NCI-H1694 (cell line): Measurements from ENCODE around the gene LRCH1.

ENCODE experiments used
- DNase-seq: peaks from one replicate; lab custom pipeline; 2025; lab: John Stamatoyannopoulos, UW

The LRCH1 gene

DNA sequence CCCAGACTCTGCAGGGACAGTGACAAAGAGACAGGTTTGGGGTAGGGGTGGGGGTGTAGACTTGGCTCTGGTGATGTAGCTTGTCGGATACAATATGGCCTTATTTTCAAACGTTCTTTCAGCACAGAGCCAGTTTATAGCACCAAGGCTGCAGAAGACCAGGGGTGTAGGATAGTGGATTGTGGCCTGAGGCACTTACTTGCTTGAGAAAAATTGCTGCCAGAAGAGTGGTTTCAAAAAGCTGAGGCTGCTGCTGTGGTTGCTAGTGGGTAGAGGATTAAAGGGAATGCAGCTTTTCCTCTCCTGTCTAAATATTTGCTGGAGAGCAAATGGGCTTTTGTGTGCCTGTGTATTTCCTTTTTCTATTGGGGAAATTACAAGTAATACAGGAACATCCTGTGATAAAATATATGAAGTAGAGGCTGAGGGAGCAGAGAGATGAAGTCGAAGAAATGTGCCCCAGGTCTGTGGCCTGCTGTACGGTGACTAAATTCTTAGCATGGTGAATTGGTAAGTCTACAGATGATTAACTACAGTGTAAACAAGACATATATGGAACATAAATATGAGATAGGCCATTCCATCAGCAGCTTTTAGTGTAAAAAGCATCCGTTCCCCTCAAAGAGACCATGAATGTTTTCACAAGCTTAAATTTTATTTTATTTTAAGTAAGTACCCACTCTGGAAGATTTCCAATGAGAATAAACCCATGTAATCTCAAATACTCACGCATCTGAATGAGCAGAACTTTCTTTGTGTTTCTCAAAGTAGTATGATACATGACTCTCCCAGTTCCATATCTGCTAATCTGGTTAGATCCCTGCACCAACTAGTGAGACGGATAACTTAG is 112.9 kb downstream of the LRCH1 start:
- DNase-seq, result no peak

DNA sequence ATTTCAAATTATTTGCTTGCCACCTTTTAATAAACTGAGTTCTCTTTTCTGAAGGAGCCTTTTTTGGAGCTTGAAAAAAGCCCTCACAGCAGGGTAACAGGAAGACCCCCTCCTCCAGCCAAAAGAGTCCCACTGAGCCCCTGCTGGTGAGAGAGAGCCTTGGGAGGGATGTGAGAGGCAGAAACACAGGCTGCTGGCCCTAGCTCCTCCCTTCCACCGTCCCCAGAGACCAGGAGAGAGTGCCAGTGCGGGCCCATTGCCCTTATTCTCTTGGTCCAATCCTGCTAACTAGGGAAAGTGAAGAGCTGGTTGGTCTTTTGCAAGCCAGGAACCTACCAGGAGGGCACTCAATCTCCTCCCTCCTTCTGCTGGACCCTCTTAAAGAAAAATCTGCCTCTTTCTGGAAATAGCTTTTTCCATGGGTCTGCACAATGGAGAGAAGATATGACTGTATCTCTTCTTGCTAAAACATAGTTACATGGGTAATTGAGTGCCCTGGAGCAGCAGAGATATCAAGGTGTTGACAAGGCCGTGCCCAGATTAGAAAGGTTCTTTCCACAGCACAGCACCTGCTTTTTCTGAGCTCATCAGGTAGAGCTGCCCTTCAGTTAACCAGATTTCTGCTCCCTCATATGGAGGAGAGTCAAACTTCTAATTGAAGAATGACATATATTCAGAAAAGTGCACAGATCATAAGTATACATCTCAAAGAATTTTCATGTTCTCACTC is 113.9 kb downstream of the LRCH1 start:
- DNase-seq, result no peak

DNA sequence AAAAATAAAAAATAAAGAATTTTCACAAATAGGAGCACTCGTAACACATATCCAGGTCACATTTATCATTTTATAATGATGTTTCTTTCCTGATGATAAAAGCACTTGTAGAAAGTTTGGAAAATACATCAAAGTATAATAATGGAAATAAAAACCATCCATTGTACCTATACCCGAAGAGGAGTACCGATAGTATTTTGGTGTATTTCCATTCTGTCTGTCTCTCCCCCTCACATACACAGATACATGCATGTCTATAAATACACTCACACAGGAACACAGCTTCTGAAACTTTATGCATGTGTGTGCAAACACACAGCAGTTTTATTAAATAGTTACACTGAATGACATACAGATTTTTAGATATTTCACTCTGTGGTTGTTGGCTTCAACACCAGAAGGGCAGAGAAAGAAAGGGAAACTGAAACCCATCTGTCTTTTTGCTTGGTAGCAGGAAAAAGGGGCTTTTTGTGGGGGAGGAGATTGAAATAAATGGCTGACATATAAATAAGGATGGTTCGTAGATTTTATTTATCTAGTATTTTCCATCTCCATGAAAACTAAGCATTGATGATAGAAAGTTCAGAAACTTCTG is 114.8 kb downstream of the LRCH1 start:
- DNase-seq, result no peak

DNA sequence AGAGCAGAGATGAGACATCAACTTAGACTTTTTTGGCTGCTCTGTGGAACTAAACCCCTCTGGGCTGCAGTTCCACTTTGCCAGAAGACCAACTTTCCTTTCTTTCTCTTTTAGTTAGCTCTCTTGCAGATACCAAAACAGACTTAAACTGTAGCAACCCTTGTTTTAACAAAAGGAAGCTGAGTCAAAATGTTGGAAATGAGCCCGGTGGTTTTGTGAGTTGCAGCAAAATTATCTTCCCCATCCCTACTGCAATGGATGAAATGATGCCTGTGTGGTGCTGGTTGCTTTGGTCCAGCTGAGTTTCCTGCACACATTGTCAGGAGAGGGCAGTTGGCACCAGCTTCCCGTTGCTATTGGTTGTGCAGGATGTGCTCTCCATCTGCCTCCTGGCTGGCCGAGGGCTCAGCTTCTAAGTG is 115.3 kb downstream of the LRCH1 start:
- no peak for DNase-seq

DNA sequence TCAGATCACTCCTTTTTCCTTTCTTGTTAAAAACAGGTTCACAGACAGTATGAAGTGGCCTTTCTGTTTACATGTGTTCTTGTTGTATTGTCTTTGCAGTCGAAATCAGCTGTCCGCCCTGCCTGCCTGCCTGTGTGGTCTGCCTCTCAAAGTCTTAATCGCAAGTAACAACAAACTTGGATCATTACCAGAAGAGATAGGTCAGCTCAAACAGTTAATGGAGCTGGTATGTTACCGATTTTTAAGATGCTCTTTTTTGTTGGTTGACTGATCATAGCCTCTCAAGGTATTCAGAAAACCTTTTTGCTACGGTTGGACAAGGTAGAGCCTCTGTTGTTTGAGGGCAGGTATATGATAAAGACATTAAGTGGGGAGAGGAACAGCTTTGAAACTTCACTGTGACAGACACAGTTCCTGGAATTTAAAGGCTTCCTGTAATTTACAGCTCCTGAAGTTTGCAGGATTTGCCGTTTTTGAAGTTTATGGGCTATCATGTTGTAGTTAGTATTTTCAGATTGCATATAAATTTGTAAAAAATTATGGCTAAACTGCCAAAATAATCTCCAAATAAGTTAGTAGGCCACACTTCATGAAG is 116.1 kb downstream of the LRCH1 start:
- no peak for DNase-seq

DNA sequence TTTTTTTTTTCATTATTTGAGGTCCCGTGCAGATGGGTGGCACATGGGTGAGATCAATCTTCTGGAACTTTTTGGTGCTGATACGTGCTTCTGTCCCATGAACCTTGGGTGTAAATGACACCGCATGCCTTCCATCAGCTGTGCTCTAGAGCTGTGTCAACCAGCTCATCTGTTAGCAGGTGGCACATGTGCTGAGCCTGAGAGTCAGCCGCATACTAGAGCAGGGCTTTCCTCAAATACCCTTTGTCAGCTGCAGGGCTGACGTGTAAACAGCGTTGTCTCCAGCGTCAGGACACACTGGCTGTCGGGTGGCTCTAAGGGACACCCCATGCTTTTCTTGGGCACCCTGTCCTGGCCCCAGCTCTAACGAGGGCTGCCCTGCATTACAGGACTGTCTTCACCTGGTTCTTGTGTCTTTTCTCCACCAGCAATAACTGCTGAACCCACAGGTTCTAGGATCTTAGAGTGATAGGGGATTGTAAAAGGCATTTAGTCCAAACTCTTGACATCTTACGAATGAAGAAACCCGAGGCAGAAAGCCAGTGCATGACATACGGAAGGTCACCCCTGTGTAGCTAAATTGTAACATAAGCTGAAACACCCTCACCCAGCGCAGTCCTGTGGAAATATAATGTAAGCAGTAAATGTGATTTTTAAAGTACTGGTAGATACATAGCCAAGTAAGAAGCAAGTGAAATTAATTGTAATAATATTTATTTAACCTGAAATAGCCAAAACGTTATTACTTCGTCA is 119.5 kb downstream of the LRCH1 start:
- no peak for DNase-seq

DNA sequence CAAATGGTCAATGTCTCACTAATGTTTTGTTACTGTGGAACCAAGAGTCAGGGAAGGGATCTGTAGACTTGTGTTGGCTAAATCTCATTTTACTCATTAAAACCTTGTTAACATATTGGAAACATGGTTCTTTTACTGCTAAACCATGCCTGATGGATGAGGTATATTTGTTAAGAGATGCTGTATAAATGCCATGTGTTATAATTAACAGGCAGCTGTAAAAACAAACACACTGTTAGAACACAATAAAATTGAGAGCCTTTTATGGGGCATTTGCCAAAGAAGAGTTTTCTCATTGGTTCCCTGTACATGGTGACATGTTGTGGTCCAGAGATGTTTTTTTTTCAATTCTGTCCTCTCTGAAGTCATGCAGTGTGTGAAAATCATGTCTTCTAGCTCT is 122.0 kb downstream of the LRCH1 start:
- no peak for DNase-seq

DNA sequence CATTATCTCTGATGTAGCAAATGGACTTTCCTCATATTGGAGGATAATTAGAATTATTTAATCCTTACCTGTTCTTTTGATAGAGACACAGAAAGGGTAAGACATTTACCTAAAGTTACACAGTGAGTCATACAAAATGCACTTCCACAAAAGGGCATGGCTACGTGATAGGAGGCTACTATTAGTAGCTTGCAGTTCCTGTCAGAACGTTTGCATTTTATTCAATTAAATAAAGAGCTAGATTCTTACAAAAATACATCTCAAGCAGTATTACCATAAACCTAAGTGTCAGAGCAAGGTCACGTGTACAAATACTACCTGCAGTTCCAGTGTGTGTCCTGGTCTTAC is 123.4 kb downstream of the LRCH1 start:
- no peak for DNase-seq

DNA sequence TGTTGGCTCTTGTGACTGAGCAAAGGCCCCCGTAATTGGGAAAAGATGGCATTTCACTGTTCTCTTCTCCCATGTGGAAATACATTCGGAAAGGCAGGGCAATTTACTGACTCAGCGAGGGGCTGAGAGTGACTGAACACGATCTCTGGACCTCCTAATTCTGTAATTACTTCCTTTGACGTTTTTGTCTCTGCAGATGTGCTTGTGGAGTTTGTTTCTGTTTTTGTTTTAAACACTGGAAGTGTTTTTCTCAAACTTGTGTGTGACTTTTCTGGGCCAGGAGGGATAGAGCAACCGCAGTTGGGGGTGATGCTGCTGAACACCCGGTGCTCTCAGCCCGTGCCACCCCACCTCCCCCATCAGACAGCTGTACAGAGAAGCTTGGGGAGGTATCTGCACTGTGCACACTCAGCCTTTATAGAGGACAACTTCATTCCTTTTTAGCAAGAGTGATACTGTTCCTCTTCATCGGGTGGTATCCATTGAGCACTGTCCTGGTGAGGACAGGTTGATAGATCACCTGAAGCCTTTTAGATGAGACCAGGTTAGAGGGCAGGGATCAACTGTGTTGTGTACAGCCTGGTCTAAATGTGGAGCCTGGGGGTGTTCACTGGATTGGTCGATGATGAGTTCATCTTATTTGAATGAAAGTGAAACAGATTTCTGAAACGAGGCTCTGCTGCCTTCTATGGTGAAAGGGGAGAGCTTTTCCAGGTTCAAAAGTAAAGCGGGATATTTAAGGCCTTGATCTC is 126.6 kb downstream of the LRCH1 start:
- no peak for DNase-seq

DNA sequence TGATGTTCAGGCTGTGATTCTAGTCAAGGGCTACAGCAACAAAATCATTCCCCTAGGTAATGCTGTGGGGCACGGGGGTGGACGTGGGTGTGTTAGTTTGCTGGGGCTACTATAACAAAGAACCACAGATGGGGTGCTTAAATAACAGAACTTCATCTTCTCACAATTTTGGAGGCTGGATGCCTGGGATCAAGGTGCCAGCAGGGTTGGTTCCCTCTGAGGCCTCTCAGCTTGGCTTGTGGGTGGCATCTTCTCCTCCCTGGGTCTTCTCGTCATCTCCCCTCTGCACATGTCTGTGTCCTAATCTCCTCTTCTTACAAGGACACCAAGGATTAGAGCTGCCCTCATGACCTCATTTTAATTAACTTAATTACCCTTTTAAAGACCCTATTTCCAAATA is 129.0 kb downstream of the LRCH1 start:
- no peak for DNase-seq

DNA sequence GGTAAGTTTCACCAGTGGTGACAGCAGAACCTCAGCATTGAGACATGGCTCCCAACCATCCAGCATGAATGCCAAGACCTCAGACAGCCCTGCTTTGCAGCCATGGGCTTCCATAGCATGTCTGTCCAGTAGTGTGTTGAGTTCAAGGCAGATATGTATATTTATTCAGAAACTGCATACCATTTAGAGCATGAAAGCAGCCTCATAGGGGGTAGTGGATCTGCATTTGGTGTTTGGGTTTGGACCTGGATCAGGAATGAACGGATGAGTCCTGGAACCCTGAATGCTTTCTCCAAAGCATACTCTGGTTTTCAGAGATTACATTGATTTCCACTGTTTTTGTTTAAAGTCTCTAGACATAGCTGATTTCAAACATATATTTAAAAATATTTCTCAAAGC is 129.7 kb downstream of the LRCH1 start:
- no peak for DNase-seq

DNA sequence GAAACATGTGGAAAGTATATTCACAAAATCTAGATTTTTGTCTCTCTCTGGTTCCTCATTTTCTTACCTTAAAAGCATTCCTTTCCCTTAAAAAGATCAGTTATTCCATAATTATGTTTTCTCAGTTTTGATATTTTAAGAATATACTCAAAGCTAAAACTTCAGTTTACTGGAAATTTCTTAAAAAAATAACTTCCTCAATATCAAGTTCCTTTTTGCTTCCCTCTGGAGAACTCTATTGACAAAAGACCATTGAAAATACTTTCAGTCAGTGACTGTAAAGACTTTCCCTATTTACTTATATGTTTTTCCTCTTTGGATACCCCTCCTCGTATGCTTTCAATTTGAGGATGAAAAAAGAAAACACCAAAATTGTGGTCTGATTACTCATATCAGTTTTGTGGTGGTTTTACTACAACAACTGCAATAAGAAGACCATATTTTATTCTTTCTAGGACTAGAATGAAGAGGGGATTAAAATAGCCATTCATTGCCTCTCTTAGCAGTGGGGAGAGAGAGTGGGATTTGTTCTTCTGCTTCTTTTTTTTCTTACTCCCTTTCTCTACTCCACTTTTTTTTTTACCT is 130.8 kb downstream of the LRCH1 start:
- DNase-seq, result no peak

DNA sequence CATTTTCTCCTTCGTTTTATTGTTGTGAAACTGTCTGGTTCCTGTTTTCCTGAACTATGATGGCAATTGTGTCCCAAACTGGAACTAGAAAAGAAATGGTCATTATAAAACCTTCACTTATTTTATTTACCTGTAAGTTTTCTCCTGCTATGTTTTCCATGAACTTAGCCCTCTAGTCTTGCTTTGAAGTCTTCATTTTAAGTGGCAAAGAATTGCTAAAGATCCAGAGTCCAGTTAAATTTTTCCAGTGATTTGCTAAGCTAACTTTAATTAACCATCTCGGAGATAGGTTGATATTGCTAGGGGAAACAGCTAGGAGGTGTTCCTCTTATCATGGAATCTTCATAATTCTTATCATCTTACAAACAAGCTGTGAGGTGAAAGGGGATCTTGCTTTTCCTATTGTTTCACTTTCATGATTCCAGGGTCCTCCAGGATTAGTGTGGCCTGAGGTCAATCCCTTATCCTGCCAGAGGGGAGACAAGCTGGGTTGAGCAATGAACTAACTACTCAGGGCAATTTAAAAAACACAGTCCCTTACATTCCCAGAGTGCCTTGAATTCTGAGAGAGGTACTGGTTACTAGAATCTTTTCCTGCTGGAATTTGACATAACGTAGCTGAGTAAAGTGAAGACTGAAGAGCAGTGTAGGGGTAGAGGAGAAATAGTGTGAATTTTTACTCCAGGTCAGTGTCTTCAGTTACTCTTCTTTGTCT is 131.5 kb downstream of the LRCH1 start:
- no peak for DNase-seq

DNA sequence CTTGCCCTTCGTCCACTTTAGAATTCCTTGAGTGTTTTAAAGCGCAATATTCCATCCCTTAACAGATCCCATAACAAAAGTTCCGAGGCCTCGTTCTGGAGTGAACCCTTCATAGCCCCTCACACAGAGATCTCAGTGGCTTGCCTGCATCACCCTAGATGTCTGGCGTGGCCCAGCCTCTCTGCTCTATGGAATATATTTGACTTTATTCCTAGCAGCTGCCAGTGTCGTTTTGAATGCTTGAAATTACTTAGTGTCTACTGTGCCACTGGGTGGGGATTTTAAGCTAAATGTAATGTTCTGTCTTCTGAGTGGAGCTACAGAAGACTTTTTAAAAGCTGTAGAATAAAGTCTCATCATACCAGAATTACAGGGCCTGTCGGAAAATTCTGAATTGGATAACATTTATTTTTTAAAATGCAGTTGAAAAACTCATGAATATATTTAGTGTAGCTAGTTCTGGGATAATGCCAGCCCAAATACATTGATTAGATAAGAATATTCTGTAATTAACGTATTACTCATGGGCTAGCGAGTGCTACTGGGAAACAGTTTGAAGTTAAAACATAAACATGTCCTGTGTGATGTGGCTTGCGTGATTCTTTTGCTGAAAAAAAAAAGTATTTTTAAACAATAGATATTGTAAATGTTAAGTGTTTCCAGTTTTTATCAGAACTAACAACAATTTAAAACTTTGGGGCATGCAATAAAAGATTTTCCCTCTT is 132.2 kb downstream of the LRCH1 start:
- DNase-seq, result no peak

DNA sequence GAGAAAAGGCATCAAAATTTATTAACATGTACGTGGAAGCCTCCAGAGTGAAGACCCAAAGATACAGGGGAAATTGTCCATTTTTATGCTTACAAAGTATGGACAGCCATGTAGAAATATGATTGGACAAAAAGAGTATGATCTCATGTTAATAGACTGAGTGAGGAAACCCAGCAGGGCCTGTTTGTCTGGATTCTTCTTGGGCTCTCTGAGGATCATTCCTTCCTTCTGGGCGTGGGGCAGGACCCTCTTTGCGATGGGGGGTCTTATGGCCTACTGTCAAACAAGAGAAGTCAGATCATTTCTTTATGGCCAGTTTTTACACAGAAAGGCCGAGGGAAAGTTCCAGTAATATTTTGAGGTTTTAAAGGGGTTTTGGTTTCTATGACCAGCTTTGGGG is 133.2 kb downstream of the LRCH1 start:
- DNase-seq, result no peak

DNA sequence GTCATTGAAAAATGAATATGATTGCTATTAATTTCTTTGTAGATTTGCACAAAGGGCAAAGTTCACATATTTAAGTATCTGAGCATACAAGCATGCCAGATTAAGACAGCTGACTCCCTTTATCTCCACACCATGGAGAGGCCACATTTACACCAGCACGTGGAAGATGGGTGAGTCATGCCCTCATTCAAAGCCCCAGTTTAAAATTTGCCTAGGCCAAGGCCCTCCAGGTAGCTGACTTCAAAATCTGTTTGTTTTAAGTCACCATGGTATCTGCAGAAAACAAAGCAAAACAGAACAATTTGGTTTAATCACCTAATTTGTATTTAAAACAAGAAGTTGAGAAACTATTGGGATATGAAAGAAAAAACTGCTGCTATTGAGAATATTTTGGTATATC is 134.8 kb downstream of the LRCH1 start:
- no peak for DNase-seq

DNA sequence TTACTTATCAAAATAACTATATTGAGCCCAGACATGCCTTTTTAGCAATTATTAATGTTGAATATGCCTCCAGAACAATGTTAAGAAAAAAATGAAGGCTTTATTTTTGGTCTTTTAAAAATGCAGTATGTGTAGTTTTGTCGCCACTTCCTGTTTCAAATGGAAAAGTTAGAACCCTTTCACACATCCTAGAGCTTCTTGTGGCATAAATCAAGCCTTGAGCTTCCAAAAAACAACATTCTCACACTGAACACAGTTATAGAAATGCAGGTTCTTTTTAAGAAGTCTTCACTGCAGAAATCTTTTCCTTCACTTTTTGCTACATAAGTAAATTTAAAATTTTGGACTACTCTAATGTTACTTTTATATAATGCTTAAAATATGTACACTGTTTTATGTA is 135.3 kb downstream of the LRCH1 start:
- DNase-seq, result no peak

DNA sequence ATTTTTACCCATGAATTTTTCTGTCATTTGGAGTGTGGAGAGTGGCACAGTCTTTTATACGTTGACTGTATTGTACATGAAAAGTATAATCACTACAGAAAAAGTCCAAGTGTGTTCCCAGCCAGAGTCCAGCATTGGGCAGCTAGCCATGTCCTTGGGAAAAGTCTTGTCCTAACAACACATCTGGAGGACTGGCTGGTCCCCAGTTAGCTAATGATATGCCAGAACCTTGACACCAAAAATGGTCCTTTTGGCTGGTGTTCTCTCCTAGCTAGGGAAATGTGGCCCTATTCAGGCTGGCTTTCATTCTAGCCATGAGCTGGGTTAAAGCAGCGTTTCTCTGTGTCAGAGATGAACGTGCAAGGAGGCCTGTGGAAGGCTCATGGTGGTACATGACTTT is 145.0 kb downstream of the LRCH1 start:
- no peak for DNase-seq

DNA sequence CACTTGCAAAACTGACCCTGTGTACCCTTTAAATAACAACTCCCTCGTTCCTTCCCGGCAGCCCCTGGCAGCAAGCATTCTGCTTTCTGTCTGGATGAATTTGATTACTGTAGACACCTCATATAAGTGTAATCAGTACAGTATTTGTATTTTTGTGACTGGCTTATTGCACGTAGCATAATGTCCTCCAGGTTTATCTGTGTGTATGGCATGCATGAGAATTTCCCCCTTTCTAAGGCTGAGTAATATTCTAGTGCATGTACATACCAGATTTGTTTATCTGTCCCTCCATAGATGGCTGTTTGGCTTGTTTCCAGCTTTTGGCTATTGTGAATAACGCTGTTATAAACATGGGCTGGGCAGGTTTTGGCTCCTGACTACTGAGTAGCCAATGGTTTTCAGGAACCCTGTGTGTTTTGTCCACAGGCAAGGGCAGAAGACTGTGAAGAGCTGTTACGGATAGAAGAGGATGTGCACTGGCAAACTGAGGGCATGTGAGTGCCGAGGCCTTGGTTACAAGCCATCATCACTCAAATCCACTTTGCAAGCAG is 146.0 kb downstream of the LRCH1 start:
- DNase-seq, result no peak
